ENCODE measurements around the gene ESRRB.

The ESRRB gene

DNA sequence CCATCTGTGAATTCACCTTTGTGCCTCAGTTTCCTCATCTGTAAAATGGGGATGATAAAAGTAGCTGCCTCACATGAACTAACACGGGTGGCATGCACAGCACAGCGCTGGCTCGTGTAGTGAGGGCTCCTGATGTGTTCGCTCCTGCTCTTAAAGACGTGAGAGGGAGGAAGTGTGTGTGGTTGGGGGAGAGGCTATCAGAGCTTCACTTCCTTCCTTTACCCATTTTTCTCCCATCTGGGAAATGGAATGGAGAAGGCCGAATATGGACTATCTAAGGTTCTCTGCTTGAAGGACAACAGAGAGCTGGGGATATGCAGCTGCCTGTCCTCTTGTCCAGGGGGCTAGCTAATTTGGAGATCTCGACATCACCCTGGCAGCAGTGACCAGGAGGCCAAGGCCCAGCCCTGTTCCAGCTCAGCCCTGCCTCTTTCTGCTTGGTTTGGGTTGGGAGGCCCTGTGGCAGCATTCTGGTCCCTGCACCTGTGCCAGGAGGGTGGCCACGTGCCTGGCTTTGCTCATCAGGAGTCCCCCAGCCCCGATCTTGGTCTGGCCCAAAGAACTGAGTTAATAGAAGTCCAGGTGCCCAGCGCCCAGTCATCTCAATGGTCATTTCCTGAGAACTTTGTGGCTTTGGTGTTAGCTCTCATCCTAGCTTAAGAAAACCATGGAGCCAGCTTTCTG lies 44.5 kb upstream of the ESRRB start:
- no peak for DNase-seq (ENCODE audit: low read depth in 2 of 2)
- TF ChIP-seq CTCF (IDR thresholded peaks at IDR 0.05; ENCODE audit: low read depth, low read length), result no peak
- H3K4me3 ChIP-seq (replicated peaks in 1 of 2; ENCODE audit: low read depth in 2 of 2, low read length in 2 of 2), result no peak overlapping the region

DNA sequence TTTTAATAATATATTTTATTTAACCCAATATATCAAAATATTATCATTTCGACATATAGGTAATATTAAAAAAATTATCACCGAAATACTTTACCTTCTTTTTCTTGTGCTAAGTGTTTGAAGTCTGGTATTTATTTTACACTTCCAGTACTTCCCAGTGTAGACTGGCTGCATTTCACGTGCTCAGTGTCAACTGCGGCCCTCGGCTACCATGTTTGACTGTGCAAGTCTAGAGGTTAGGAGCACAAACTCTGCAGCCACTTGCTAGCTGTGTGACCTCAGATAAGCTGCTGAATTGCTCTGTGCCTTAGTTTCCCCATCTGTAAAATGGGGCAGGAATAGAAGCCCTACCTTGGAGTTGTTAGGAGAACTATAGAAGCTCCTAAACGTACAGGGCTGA lies 42.3 kb upstream of the ESRRB start:
- no peak for DNase-seq (ENCODE audit: low read depth in 2 of 2)
- H3K4me3 ChIP-seq (replicated peaks in 1 of 2; ENCODE audit: low read depth in 2 of 2, low read length in 2 of 2), result no peak overlapping the region
- no peak for TF ChIP-seq CTCF (IDR thresholded peaks at IDR 0.05; ENCODE audit: low read depth, low read length)

DNA sequence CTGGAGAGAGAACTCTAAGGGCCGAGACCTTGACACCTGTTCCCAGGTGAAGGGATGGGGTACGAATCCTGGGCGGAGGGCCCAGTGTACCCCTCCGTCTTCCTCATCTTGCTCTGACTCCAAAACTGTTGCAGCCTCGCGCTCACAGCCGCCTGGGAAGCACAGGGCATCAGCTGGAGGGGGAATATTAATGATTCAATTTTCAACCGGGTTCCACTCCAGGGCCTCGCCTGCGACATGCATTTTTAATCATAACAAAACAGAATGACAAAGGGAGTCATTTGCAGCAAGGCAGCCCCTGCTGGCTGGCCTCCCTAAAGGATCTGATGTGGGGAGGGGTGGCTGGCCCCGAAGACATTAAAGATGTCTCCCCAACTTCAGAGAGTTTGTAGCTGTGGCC lies 41.6 kb upstream of the ESRRB start:
- TF ChIP-seq CTCF (IDR thresholded peaks at IDR 0.05; ENCODE audit: low read depth, low read length), result no peak
- no peak for DNase-seq (ENCODE audit: low read depth in 2 of 2)
- no peak overlapping the region for H3K4me3 ChIP-seq (replicated peaks in 1 of 2; ENCODE audit: low read depth in 2 of 2, low read length in 2 of 2)

GRCh38 chr14:76336876-76337275 lies 39.1 kb upstream of the ESRRB start:
- TF ChIP-seq CTCF (IDR thresholded peaks at IDR 0.05; ENCODE audit: low read depth, low read length), result no peak
- DNase-seq (ENCODE audit: low read depth in 2 of 2), result no peak
- H3K4me3 ChIP-seq (replicated peaks in 1 of 2; ENCODE audit: low read depth in 2 of 2, low read length in 2 of 2), result no peak overlapping the region

DNA sequence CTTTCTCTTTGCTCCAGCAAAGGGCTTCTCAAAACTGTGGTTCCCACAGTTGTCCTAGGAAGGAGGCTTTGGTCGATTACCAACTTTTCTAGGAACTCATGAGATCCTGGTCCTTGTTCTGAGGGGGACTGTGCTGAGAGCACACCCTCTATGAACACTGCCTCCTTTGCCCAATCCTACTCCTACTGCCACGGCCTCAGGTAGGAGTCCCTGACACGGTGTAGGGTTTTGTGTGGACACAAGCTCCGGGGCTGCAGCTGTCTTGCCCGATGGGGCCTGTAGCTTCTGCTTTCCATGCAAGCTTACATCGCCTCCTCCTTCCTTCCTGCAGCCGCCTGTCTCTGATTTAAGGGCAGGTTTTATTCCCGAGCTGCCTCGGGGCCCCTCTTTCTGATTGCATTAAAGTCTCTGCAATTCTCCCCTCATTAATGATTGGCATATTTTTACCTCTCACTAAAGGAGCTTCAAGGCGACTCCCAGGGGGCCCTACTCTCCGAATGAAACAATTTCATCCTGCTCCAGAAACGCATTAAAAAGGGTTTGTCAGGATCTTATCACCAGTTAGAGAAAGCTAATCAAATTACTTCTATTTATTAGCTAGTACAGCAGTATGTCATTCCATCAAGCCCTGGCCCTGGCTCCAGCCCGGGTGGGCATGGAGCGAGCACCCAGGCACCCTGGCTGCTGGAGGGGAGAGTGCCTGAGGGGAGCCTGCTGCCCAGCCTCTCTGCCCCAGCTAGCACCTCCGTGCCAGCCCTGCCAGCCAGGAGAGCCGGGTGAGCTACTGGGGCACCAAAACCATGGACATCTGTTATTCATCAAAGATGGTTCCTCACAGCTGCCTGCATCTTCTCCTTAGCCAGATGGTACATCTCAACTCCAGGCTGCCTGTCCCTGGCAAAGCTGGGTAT lies 38.0 kb upstream of the ESRRB start:
- no peak for DNase-seq (ENCODE audit: low read depth in 2 of 2)
- no peak overlapping the region for H3K4me3 ChIP-seq (replicated peaks in 1 of 2; ENCODE audit: low read depth in 2 of 2, low read length in 2 of 2)
- TF ChIP-seq CTCF (IDR thresholded peaks at IDR 0.05; ENCODE audit: low read depth, low read length), result no peak

- no peak overlapping the region for H3K4me3 ChIP-seq (replicated peaks in 1 of 2; ENCODE audit: low read depth in 2 of 2, low read length in 2 of 2)
- DNase-seq (ENCODE audit: low read depth in 2 of 2), result no peak
- no peak for TF ChIP-seq CTCF (IDR thresholded peaks at IDR 0.05; ENCODE audit: low read depth, low read length)
Observed at GRCh38 chr14:76339728-76340615, 36.0 kb upstream of the ESRRB start.

All from cardiac fibroblast (primary cell).